Panc1 (cell line): ENCODE measurements around the gene BMX. TPM values are rescaled to one million over a fixed set of nuclear protein-coding genes. Genes with fewer than 3 reads are reported as not detected.

Source experiments
- ATAC-seq: fragments of 200-7000 bp; cut with Tn5 transposase; 2 replicates; pipeline ENCODE4 v1.9.1; 2020; ENCODE audit warnings: mild to moderate bottlenecking, moderate library complexity
- BruUV-seq: library from RNA; stranded (reverse); fragments of 400-500 nt; replicated peaks from 2 replicates; lab custom pipeline; 2021; lab: Mats Ljungman, UMichigan
- CTCF ChIA-PET: fragments of 300-600 bp; sonication (Branson Sonifier 250); formaldehyde crosslinking; loops from one replicate; lab custom pipeline; 2022; ENCODE audit warnings: antibody characterized with exemption; lab: Charles Lee
- POLR2A ChIA-PET: fragments of 300-600 bp; sonication (Branson Sonifier 250); formaldehyde crosslinking; loops from one replicate; lab custom pipeline; 2022; ENCODE audit warnings: antibody characterized with exemption; lab: Charles Lee
- DNase-seq: peaks from one replicate; pipeline ENCODE4 v3.0.0-alpha.2; 2010; ENCODE audit warnings: low read depth, low spot score
- H3K27ac ChIP-seq: 2 replicates; pipeline ENCODE4 v1.5.1; 2011; ENCODE audit warnings: mild to moderate bottlenecking, low read length, inconsistent platforms
- H3K27me3 ChIP-seq: fragments of 200-500 bp; sonication (Bioruptor generic); 2 replicates; pipeline ENCODE4 v1.6.0; 2014; ENCODE audit warnings: low read length, inconsistent platforms; ENCODE audit not compliant: control insufficient read depth, insufficient read depth
- H3K36me3 ChIP-seq: fragments of 200-500 bp; sonication (Bioruptor generic); 2 replicates; pipeline ENCODE4 v1.5.1; 2014; ENCODE audit warnings: inconsistent platforms, mild to moderate bottlenecking, low read length, moderate library complexity; ENCODE audit not compliant: control insufficient read depth, insufficient read depth
- H3K4me1 ChIP-seq: 2 replicates; pipeline ENCODE4 v1.5.1; 2011; ENCODE audit warnings: inconsistent platforms, mild to moderate bottlenecking, low read length, moderate library complexity; ENCODE audit not compliant: control insufficient read depth, insufficient read depth
- H3K4me3 ChIP-seq, 2 experiments: 2 replicates each; pipeline ENCODE4 v1.5.1; 2011 to 2012; ENCODE audit warnings: low read depth in 2 of 2, low read length in 2 of 2, mild to moderate bottlenecking in 2 of 2, inconsistent platforms in 1 of 2, moderate library complexity in 1 of 2
- H3K9me3 ChIP-seq: fragments of 200-500 bp; sonication (Bioruptor generic); 2 replicates; pipeline ENCODE4 v1.5.1; 2014; ENCODE audit warnings: low read depth, mild to moderate bottlenecking, inconsistent platforms, low read length, moderate library complexity; ENCODE audit not compliant: control insufficient read depth, insufficient read depth
- POLR2AphosphoS5 ChIP-seq: IDR thresholded peaks from 2 replicates; pipeline ENCODE4 v1.6.1; 2012; ENCODE audit warnings: mild to moderate bottlenecking, low read depth, low read length, moderate library complexity
- SIN3A ChIP-seq: IDR thresholded peaks from 2 replicates; pipeline ENCODE4 v1.6.1; 2012; ENCODE audit warnings: low read depth, mild to moderate bottlenecking, low read length, moderate library complexity, borderline replicate concordance; ENCODE audit not compliant: insufficient read depth
- TCF7L2 ChIP-seq: IDR thresholded peaks from 2 replicates; pipeline ENCODE4 v1.6.1; 2011; ENCODE audit warnings: mild to moderate bottlenecking, low read depth, low read length, inconsistent platforms
- in situ Hi-C: cut with HindIII; loops from 2 replicates; pipeline ENCODE4 v1.10.0; 2016; ENCODE audit warnings: low sequenced_read_pairs, low pct_unique_long_range_greater_than_20kb
- intact Hi-C: fragments of 100-400 bp; cut with micrococcal nuclease; formaldehyde crosslinking; loops from one replicate; pipeline ENCODE4 v1.10.0; 2022; ENCODE audit not compliant: unreplicated experiment
- total RNA-seq: library from RNA; stranded (reverse); gene quantifications from one replicate; pipeline ENCODE4 v1.2.1, GENCODE V29; 2021; ENCODE audit not compliant: unreplicated experiment
- TF ChIP-seq, protein P1 (sequence below), 2 experiments: IDR thresholded peaks; 2 replicates each; pipeline ENCODE4 v1.6.1; 2011 to 2012; ENCODE audit warnings: low read depth in 2 of 2, control low read depth in 1 of 2, low read length in 1 of 2, mild to moderate bottlenecking in 1 of 2, moderate library complexity in 1 of 2; ENCODE audit not compliant: insufficient read depth in 1 of 2
- TF ChIP-seq, protein P2 (sequence below): fragments of 450-650 bp; IDR thresholded peaks from 2 replicates; pipeline ENCODE4 v1.5.1; 2017; ENCODE audit warnings: mild to moderate bottlenecking

The BMX gene
- total RNA-seq, 1 experiment from 2014 or later = not detected

DNA sequence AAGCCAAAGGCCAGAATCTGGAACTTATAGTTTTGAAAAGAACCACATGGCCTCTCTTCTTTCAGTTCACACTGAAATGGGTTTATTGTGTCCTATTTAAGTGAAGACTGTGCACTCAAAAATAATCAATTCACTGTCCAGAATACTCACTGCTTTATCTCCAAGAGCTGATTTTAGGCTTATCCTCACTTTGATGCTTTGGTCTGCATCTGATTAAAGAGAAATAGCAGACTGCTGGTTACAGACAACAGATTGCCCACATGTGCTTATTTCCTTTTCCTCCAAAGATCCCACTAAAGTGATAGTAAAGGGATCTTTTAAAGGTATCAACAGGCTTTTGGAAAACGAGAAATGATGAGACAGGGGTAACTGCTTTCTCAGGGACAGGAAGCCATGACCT is 69.5 kb downstream of the BMX start:
- TF ChIP-seq TCF7L2 (no peak), POLR2AphosphoS5 (no peak), SIN3A (no peak)
- TF ChIP-seq, protein P1, sequence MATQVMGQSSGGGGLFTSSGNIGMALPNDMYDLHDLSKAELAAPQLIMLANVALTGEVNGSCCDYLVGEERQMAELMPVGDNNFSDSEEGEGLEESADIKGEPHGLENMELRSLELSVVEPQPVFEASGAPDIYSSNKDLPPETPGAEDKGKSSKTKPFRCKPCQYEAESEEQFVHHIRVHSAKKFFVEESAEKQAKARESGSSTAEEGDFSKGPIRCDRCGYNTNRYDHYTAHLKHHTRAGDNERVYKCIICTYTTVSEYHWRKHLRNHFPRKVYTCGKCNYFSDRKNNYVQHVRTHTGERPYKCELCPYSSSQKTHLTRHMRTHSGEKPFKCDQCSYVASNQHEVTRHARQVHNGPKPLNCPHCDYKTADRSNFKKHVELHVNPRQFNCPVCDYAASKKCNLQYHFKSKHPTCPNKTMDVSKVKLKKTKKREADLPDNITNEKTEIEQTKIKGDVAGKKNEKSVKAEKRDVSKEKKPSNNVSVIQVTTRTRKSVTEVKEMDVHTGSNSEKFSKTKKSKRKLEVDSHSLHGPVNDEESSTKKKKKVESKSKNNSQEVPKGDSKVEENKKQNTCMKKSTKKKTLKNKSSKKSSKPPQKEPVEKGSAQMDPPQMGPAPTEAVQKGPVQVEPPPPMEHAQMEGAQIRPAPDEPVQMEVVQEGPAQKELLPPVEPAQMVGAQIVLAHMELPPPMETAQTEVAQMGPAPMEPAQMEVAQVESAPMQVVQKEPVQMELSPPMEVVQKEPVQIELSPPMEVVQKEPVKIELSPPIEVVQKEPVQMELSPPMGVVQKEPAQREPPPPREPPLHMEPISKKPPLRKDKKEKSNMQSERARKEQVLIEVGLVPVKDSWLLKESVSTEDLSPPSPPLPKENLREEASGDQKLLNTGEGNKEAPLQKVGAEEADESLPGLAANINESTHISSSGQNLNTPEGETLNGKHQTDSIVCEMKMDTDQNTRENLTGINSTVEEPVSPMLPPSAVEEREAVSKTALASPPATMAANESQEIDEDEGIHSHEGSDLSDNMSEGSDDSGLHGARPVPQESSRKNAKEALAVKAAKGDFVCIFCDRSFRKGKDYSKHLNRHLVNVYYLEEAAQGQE (IDR thresholded peaks at IDR 0.05; ENCODE audit: insufficient read depth in 1 of 2, low read depth in 2 of 2, low read length in 1 of 2) = no peak
- TF ChIP-seq, protein P2, sequence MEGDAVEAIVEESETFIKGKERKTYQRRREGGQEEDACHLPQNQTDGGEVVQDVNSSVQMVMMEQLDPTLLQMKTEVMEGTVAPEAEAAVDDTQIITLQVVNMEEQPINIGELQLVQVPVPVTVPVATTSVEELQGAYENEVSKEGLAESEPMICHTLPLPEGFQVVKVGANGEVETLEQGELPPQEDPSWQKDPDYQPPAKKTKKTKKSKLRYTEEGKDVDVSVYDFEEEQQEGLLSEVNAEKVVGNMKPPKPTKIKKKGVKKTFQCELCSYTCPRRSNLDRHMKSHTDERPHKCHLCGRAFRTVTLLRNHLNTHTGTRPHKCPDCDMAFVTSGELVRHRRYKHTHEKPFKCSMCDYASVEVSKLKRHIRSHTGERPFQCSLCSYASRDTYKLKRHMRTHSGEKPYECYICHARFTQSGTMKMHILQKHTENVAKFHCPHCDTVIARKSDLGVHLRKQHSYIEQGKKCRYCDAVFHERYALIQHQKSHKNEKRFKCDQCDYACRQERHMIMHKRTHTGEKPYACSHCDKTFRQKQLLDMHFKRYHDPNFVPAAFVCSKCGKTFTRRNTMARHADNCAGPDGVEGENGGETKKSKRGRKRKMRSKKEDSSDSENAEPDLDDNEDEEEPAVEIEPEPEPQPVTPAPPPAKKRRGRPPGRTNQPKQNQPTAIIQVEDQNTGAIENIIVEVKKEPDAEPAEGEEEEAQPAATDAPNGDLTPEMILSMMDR = no peak
- CTCF ChIA-PET = no interaction called here

DNA sequence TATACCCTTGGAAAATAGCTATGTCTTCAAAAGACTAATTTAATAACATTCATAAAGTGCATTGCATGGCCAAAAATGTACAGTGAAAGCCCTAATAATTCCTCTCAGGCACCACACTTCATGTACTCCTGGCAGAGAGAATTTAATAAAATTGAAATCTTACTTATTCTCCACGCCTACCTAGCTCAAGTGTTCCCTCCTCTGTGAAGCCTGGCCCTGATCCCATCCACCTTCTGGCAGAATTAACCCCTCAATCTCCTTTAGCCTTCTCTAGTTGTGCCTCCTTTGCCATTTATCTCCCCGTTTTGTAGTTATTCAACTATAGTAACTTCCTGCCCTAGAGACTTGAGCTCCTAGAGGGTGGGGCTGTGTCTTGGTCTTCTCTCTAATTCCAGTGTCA is 73.4 kb downstream of the BMX start:
- no TSS peak for BruUV-seq

More for the DNA sequence above, 69.5 kb downstream of the BMX start:
- ATAC-seq (no peak), DNase-seq (no peak)
- Histone ChIP-seq H3K27ac (no peak overlapping the region), H3K9me3 (no peaks in the 10 kb centered on the region), H3K4me3 (no peak overlapping the region), H3K36me3 (no peaks in the 10 kb centered on the region), H3K27me3 (no peaks in the 10 kb centered on the region), H3K4me1 (no peaks in the 10 kb centered on the region)
- intact Hi-C loops (no loop called here), in situ Hi-C loops (no loop called here)
- POLR2A ChIA-PET = no interaction called here
- no TSS peak for BruUV-seq

More for the DNA sequence above, 73.4 kb downstream of the BMX start:
- Histone ChIP-seq H3K36me3 (no peaks in the 10 kb centered on the region), H3K9me3 (no peaks in the 10 kb centered on the region), H3K27me3 (no peaks in the 10 kb centered on the region), H3K4me1 (no peaks in the 10 kb centered on the region), H3K4me3 (no peak overlapping the region), H3K27ac (no peak overlapping the region)
- no peak for ATAC-seq
- TF ChIP-seq POLR2AphosphoS5 (no peak), SIN3A (no peak), TCF7L2 (no peak)
- TF ChIP-seq, protein P2 = no peak
- TF ChIP-seq, protein P1 (IDR thresholded peaks at IDR 0.05; ENCODE audit: insufficient read depth in 1 of 2, low read depth in 2 of 2, low read length in 1 of 2) = no peak
- POLR2A ChIA-PET = no interaction called here
- no peak for DNase-seq
- CTCF ChIA-PET = no interaction called here
- intact Hi-C loops (no loop called here), in situ Hi-C loops (no loop called here)
